ENCODE data around the gene COL23A1. TPM values are rescaled to one million over a fixed set of nuclear protein-coding genes. Genes with fewer than 3 reads are reported as not detected.

COL23A1 gene
- total and polyA plus RNA-seq, 8 donors, result 0.52 to 9.5 (median 7.5) TPM

GRCh38 chr5:178387061-178387855 is 202.9 kb downstream of the COL23A1 start:
- TF ChIP-seq, protein P1, sequence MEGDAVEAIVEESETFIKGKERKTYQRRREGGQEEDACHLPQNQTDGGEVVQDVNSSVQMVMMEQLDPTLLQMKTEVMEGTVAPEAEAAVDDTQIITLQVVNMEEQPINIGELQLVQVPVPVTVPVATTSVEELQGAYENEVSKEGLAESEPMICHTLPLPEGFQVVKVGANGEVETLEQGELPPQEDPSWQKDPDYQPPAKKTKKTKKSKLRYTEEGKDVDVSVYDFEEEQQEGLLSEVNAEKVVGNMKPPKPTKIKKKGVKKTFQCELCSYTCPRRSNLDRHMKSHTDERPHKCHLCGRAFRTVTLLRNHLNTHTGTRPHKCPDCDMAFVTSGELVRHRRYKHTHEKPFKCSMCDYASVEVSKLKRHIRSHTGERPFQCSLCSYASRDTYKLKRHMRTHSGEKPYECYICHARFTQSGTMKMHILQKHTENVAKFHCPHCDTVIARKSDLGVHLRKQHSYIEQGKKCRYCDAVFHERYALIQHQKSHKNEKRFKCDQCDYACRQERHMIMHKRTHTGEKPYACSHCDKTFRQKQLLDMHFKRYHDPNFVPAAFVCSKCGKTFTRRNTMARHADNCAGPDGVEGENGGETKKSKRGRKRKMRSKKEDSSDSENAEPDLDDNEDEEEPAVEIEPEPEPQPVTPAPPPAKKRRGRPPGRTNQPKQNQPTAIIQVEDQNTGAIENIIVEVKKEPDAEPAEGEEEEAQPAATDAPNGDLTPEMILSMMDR (IDR thresholded peaks at IDR 0.05), result no peak
- ATAC-seq (no peak), DNase-seq (no peak)
- Histone ChIP-seq H3K27ac (no peak overlapping the region), H3K9me3 (no peaks in the 10 kb centered on the region), H3K27me3 (peaks cover 0 to 42% of the 10 kb centered on the region in 2 donors), H3K36me3 (no peaks in the 10 kb centered on the region), H3K4me3 (no peak overlapping the region), H3K4me1 (peaks cover 0 to 32% of the 10 kb centered on the region in 2 donors)
- intact Hi-C loops (cut with DNase I), result no loop called here

DNA sequence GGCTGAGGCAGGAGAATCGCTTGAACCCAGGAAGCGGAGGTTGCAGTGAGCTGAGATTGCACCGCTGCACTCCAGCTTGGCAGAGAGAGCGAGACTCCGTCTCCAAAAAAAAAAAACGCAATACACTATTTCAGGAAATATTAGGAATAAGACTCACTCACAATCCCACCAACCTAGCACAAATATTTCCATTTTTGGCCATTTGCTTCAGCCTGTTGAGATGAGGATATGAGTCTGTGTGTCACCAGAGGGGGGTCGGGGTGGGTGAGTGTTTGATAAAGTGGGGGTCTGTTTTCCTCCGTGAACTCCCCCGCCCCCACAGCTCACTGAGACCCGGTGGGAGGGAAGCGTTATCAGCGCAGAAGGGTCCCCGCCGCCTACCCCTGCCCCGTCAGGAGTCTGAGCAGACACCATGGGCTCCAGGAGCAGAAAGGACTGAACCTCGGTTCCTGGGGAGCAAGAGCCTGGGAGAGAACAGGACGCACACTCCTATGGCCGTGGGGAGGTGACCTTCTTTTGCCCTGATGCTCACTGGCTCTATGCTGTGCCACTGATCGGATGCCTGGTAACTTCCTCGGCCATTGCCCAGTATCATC is 203.8 kb downstream of the COL23A1 start:
- DNase-seq (no peak), ATAC-seq (no peak)
- Histone ChIP-seq H3K27ac (no peak overlapping the region), H3K36me3 (no peaks in the 10 kb centered on the region), H3K4me1 (peaks cover 0 to 29% of the 10 kb centered on the region in 2 donors), H3K4me3 (no peak overlapping the region), H3K9me3 (no peaks in the 10 kb centered on the region), H3K27me3 (peaks cover 0 to 42% of the 10 kb centered on the region in 2 donors)
- TF ChIP-seq, protein P1 (IDR thresholded peaks at IDR 0.05), result no peak
- intact Hi-C loops (cut with DNase I), result no loop called here

- TF ChIP-seq, protein P1 (IDR thresholded peaks at IDR 0.05), result no peak
- H3K36me3 ChIP-seq, result no peaks in the 10 kb centered on the region
- DNase-seq (no peak), ATAC-seq (no peak)
- H3K9me3 ChIP-seq, result no peaks in the 10 kb centered on the region
- peaks cover 0 to 29% of the 10 kb centered on the region in 2 donors for H3K4me1 ChIP-seq
- H3K27me3 ChIP-seq, result peaks cover 0 to 42% of the 10 kb centered on the region in 2 donors
- no peak overlapping the region for H3K4me3 ChIP-seq
- no peak overlapping the region for H3K27ac ChIP-seq
- intact Hi-C loops (cut with DNase I), result no loop called here
These were observed 204.7 kb downstream of the COL23A1 start for GRCh38 chr5:178385496-178385890.

DNA sequence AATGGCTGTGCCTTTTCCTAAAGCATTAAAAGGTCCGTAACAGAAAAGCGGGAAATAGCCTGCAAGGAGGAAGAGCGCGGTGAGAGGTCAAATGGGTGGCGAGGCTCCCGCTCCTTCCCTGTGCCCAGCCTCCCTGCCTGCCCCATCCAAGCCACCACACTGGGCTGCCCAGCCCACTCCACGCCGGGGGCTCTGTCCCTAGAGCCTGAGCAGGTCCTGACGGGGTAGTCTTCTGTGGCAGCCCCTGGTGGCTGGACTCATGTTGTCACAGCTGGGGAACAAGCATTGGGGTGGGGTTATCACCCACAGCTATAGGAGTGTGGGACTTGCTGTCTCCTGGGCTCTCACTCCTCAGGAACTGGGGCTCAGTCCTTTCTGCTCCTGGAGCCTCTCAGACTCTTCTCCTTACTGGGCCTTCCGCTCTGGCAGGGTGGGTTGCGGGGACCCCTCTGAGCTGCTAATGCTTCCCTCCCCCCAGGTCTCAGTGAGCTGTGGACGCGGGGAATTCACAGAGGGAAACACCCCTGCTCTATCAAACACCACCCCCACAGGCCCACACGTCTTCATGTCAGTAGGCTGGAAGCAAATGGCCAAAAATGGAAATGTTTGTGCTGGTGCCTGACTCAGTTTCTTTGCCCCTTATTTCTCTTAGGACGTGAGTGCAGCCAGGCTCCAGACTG is 205.2 kb downstream of the COL23A1 start:
- no peak for DNase-seq
- ATAC-seq, result no peak
- H3K27me3 ChIP-seq, result peaks cover 0 to 42% of the 10 kb centered on the region in 2 donors
- intact Hi-C loops (cut with DNase I), result no loop called here
- H3K9me3 ChIP-seq, result no peaks in the 10 kb centered on the region
- H3K4me3 ChIP-seq, result no peak overlapping the region
- H3K4me1 ChIP-seq, result peaks cover 0 to 29% of the 10 kb centered on the region in 2 donors
- no peaks in the 10 kb centered on the region for H3K36me3 ChIP-seq
- TF ChIP-seq, protein P1 (IDR thresholded peaks at IDR 0.05), result no peak
- H3K27ac ChIP-seq, result no peak overlapping the region
